ACC112 (cell line): ENCODE measurements around the gene PTPRN2.
"Not testable (repeated sequence)": the region's sequence is repeated elsewhere in the genome, so short reads cannot be mapped to it uniquely, and the experiment has no call there.

ENCODE experiments used
- H2AFZ ChIP-seq: fragments of 200-600 bp; sonication (generic); one replicate; pipeline ENCODE4 v1.6.0; 2017; ENCODE audit warnings: antibody characterized with exemption, low read length; ENCODE audit not compliant: unreplicated experiment
- H3K27ac ChIP-seq: fragments of 200-600 bp; sonication (generic); 2 replicates; pipeline ENCODE4 v1.5.1; 2014; ENCODE audit warnings: low read depth, mild to moderate bottlenecking, antibody characterized with exemption, low read length, moderate library complexity
- H3K27me3 ChIP-seq: fragments of 200-600 bp; sonication (generic); 2 replicates; pipeline ENCODE4 v1.6.1; 2014; ENCODE audit warnings: mild to moderate bottlenecking, antibody characterized with exemption, low read length, moderate library complexity, mixed read lengths; ENCODE audit not compliant: insufficient read depth
- H3K36me3 ChIP-seq: fragments of 200-600 bp; sonication (generic); 2 replicates; pipeline ENCODE4 v1.6.1; 2016; ENCODE audit warnings: mild to moderate bottlenecking, antibody characterized with exemption, low read length, moderate library complexity, mixed read lengths; ENCODE audit not compliant: insufficient read depth
- H3K4me1 ChIP-seq: fragments of 200-600 bp; sonication (generic); one replicate; pipeline ENCODE4 v1.6.1; 2016; ENCODE audit warnings: low read length, mixed read lengths; ENCODE audit not compliant: insufficient read depth, unreplicated experiment, control insufficient read depth
- H3K4me3 ChIP-seq: fragments of 200-600 bp; sonication (generic); 2 replicates; pipeline ENCODE4 v1.5.1; 2014; ENCODE audit warnings: mild to moderate bottlenecking, low read depth, low read length
- H3K79me2 ChIP-seq: fragments of 200-600 bp; sonication (generic); one replicate; pipeline ENCODE4 v1.6.0; 2016; ENCODE audit warnings: low read length; ENCODE audit not compliant: control insufficient read depth, unreplicated experiment, insufficient read depth

Gene PTPRN2

GRCh38 chr7:158174947-158175346 is 412.7 kb downstream of the PTPRN2 start:
- Histone ChIP-seq H3K27me3 (no peaks in the 10 kb centered on the region), H2AFZ (no peak overlapping the region), H3K4me1 (no peaks in the 10 kb centered on the region), H3K27ac (no peak overlapping the region), H3K4me3 (no peak overlapping the region), H3K79me2 (no peaks in the 10 kb centered on the region), H3K36me3 (no peaks in the 10 kb centered on the region)

- Histone ChIP-seq H3K27ac (no peak overlapping the region), H3K4me1 (no peaks in the 10 kb centered on the region), H3K36me3 (no peaks in the 10 kb centered on the region), H3K27me3 (no peaks in the 10 kb centered on the region), H2AFZ (no peak overlapping the region), H3K79me2 (no peaks in the 10 kb centered on the region), H3K4me3 (no peak overlapping the region)
Measured at GRCh38 chr7:158167373-158167772, 420.2 kb downstream of the PTPRN2 start.

GRCh38 chr7:158166386-158167340 is 421.0 kb downstream of the PTPRN2 start:
- Histone ChIP-seq H3K4me3 (no peak overlapping the region), H3K27ac (no peak overlapping the region), H3K27me3 (no peaks in the 10 kb centered on the region), H3K36me3 (no peaks in the 10 kb centered on the region), H3K4me1 (no peaks in the 10 kb centered on the region), H2AFZ (no peak overlapping the region), H3K79me2 (no peaks in the 10 kb centered on the region)

DNA sequence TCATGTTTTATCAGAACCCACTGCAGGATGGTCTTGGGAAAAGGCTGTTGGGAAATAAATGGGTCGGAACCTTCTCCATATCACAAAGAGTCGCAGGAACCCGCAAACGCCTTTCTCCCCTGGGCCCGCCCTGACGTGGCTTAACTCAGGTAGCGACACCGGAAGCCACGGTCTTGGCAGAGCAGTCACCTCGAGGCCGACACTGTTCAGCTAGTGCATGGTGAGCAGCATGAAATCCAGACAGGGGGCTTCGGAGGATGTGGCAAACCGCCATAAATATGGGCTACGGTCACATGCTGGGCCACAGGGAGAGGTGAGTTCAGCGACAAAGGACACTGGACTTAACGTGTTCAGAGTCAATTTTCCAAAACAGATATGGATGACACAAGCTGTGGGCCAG is 421.9 kb downstream of the PTPRN2 start:
- H2AFZ ChIP-seq = no peak overlapping the region
- no peaks in the 10 kb centered on the region for H3K79me2 ChIP-seq
- H3K36me3 ChIP-seq = no peaks in the 10 kb centered on the region
- H3K27me3 ChIP-seq = no peaks in the 10 kb centered on the region
- no peak overlapping the region for H3K27ac ChIP-seq
- no peaks in the 10 kb centered on the region for H3K4me1 ChIP-seq
- no peak overlapping the region for H3K4me3 ChIP-seq

DNA sequence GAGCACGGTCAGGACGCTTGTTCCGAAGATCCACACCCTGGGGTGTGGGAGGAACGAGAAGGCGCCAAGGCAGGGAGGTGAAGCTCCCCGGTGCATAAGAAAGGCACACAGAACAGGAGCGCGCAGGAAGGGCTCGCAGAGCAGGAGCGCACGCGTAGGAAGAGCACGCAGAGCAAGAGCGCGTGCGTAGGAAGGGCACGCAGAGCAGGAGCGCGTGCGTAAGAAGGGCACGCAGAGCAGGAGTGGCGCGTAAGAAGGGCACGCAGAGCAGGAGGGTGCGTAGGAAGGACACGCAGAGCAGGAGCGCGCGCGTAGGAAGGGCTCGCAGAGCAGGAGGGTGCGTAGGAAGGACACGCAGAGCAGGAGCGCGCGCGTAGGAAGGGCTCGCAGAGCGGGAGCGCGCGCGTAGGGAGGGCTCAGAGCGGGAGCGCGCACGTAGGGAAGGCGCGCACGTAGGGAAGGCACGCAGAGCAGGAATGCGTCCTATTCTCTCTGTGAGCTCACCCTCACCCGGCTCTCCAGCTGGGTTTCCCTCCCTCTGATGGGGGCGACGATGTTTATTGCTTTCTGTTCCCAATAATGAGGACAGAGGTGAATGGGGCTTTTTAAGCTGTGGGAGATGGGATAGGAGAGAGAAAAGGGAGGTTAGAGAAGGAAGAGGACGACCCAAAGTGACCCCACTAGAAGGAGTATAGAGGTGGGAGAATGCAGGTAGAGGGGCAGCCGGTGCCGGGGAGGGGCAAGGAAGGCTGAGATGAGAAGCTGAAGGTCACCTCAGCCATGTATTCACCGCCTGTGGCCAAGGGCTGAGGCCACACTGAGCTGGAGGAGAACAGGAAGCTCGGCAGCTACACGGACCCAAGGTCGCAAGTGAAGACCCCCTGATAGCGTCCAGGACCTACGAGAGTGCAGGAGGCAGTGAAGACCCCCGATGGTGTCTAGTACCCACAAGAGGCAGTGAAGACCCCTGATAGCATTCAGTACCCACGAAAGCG is 423.2 kb downstream of the PTPRN2 start:
- Histone ChIP-seq H3K36me3 (no peaks in the 10 kb centered on the region), H3K27ac (no peak overlapping the region), H3K4me1 (no peaks in the 10 kb centered on the region), H3K79me2 (no peaks in the 10 kb centered on the region), H3K4me3 (no peak overlapping the region), H2AFZ (no peak overlapping the region), H3K27me3 (no peaks in the 10 kb centered on the region)

DNA sequence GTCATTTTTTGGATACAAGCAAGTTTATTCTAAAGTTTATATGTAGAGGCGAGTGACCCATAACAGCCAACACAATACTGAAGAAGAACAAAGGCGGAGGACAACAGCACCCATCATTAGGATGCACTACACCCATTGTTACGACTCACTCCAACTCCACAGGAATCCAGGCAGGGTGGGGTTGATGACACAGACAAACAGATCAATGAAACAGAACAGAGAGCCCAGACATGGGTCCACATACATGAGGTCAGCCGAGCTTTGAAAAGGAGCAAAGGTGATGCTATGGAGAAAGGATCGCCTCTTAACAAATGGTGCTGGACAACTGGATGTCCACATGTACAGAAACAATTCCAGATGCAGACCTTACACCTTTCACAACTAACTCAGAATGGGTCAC is 426.4 kb downstream of the PTPRN2 start:
- H3K27me3 ChIP-seq = no peaks in the 10 kb centered on the region
- H3K4me3 ChIP-seq = no peak overlapping the region
- H3K79me2 ChIP-seq = no peaks in the 10 kb centered on the region
- no peak overlapping the region for H3K27ac ChIP-seq
- no peaks in the 10 kb centered on the region for H3K4me1 ChIP-seq
- H2AFZ ChIP-seq = no peak overlapping the region
- no peaks in the 10 kb centered on the region for H3K36me3 ChIP-seq

DNA sequence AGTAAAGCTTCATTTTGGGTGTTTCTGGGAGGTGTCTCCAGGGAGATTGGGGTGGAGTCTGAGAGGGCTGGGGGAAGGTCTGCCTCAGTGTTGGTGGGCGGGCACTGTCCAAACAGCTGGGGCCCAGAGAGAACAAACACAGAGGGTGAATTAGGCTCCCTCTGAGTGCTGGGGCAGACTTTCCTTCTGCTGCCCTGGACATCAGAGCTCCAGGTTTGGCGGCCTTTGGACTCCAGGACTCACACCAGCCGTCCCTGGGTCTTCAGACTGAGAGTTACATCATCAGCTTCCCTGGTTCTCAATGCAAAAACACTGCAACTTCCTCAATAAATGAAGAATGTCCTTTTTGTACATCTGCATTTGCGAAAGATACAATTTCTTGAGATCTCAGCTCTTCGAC is 427.4 kb downstream of the PTPRN2 start:
- no peak overlapping the region for H3K27ac ChIP-seq
- H3K27me3 ChIP-seq = no peaks in the 10 kb centered on the region
- H3K79me2 ChIP-seq = no peaks in the 10 kb centered on the region
- no peak overlapping the region for H2AFZ ChIP-seq
- no peaks in the 10 kb centered on the region for H3K4me1 ChIP-seq
- H3K4me3 ChIP-seq = no peak overlapping the region
- no peaks in the 10 kb centered on the region for H3K36me3 ChIP-seq

DNA sequence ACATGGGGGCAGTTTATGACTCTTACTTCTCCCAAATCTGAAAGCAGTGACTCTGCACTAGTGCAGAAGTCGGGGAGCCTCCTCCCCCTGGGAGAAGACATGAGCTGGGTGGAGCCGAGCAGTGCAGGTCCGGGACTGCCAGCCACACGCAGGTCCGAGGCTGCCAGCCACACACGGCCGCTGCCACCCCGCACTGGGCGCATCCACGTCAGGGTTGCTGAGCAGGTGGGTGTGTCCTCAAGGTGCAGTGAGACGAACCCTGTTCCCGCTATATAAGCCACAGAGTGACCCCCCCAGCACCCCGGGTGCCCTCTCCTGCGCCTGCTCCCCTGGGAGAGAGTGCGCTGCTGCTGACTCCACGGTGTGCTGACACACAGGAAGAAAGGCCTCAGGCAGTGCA is 430.2 kb downstream of the PTPRN2 start:
- H3K27me3 ChIP-seq = no peaks in the 10 kb centered on the region

GRCh38 chr7:158151273-158151672 is 436.4 kb downstream of the PTPRN2 start:
- not testable (repeated sequence) for H2AFZ ChIP-seq, H3K27ac ChIP-seq, H3K36me3 ChIP-seq

More for the DNA sequence above, 430.2 kb downstream of the PTPRN2 start:
- Histone ChIP-seq H3K4me3 (no peak overlapping the region), H2AFZ (no peak overlapping the region), H3K36me3 (no peaks in the 10 kb centered on the region), H3K27ac (no peak overlapping the region), H3K79me2 (no peaks in the 10 kb centered on the region), H3K4me1 (no peaks in the 10 kb centered on the region)

DNA sequence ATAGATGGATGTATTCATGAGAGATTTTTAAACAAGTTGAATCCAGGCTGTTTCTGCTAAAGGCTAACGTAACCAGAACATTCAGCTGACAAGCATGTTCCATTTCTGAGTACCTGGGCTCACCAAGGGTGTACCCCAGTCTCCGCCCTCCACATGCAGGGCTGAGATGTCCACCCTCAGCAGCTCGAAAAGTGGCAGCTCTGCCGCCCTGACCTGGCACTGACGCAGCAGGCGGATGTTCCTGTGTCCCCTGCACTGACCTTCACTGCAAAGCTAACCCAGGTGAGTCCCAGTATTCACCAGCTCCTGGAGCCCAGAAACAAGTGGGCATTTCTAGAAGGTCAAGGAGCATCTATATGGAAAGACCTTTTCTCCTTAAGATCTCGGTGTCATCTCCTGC is 437.4 kb downstream of the PTPRN2 start:
- H3K36me3 ChIP-seq = no peaks in the 10 kb centered on the region
- H3K27me3 ChIP-seq = no peaks in the 10 kb centered on the region
- no peak overlapping the region for H3K4me3 ChIP-seq
- no peak overlapping the region for H3K27ac ChIP-seq
- no peak overlapping the region for H2AFZ ChIP-seq
- H3K79me2 ChIP-seq = no peaks in the 10 kb centered on the region
- H3K4me1 ChIP-seq = no peaks in the 10 kb centered on the region

More at GRCh38 chr7:158151273-158151672, 436.4 kb downstream of the PTPRN2 start:
- H3K4me1 ChIP-seq, H3K4me3 ChIP-seq, H3K79me2 ChIP-seq, H3K27me3 ChIP-seq: not testable (repeated sequence)
